ENCODE data around the gene SOX6.

The SOX6 gene

GRCh38 chr11:16297332-16297731, 59.0 kb downstream of the SOX6 start:
- Histone ChIP-seq H3K36me3 (replicated peaks in 1 of 2; ENCODE audit: control insufficient read depth in 2 of 2, insufficient read depth in 2 of 2, low read length in 2 of 2) (no peaks in the 10 kb centered on the region), H3K9ac (ENCODE audit: low read depth, low read length, poor library complexity) (no peak overlapping the region), H3K14ac (ENCODE audit: low read length) (no peak overlapping the region), H3K4ac (ENCODE audit: low read length) (no peak overlapping the region), H2BK15ac (ENCODE audit: low read length) (no peak overlapping the region), H4K91ac (ENCODE audit: low read depth, low read length, poor library complexity) (no peak overlapping the region), H3K4me1 (ENCODE audit: control insufficient read depth in 2 of 2, insufficient read depth in 1 of 2, low read depth in 1 of 2, low read length in 2 of 2) (peaks cover 5 to 8% of the 10 kb centered on the region in 2 donors), H2AFZ (ENCODE audit: low read length) (no peak overlapping the region), H3K27ac (replicated peaks; ENCODE audit: low read length) (no peak overlapping the region), H3K79me1 (ENCODE audit: low read depth, low read length) (no peaks in the 10 kb centered on the region), H3K27me3 (ENCODE audit: control insufficient read depth in 3 of 3, insufficient read depth in 3 of 3, low read depth in 1 of 3, low read length in 3 of 3) (no peaks in the 10 kb centered on the region), H2BK5ac (ENCODE audit: low read length) (no peak overlapping the region), H2BK12ac (ENCODE audit: low read length) (no peak overlapping the region), H3K9me3 (replicated peaks in 1 of 2; ENCODE audit: control insufficient read depth in 2 of 2, insufficient read depth in 1 of 2, low read depth in 1 of 2, low read length in 2 of 2) (no peaks in the 10 kb centered on the region), H3K4me3 (ENCODE audit: low read length in 2 of 2) (no peak overlapping the region), H4K8ac (ENCODE audit: low read depth, low read length) (no peak overlapping the region), H2BK120ac (ENCODE audit: low read depth, low read length) (no peak overlapping the region), H3K4me2 (ENCODE audit: insufficient read depth, low read length, poor library complexity, severe bottlenecking) (no peak overlapping the region), H2AK5ac (ENCODE audit: low read depth, low read length) (no peak overlapping the region), H3K18ac (ENCODE audit: low read length) (no peak overlapping the region), H3K23ac (ENCODE audit: low read depth, low read length, poor library complexity) (no peak overlapping the region)
- WGBS, 2 donors (ENCODE audit: extremely low coverage in 2 of 2, insufficient read length in 2 of 2, insufficient replicate concordance in 1 of 2): no CpG with 5 or more reads among the region's 3 CpGs
- DNase-seq (ENCODE audit: low spot score): no peak

- H2BK12ac ChIP-seq (ENCODE audit: low read length): no peak overlapping the region
- no peak overlapping the region for H3K4ac ChIP-seq (ENCODE audit: low read length)
- H3K4me3 ChIP-seq (ENCODE audit: low read length in 2 of 2): no peak overlapping the region
- no peak overlapping the region for H4K8ac ChIP-seq (ENCODE audit: low read depth, low read length)
- H3K23ac ChIP-seq (ENCODE audit: low read depth, low read length, poor library complexity): no peak overlapping the region
- H2BK15ac ChIP-seq (ENCODE audit: low read length): no peak overlapping the region
- peaks cover 5 to 8% of the 10 kb centered on the region in 2 donors for H3K4me1 ChIP-seq (ENCODE audit: control insufficient read depth in 2 of 2, insufficient read depth in 1 of 2, low read depth in 1 of 2, low read length in 2 of 2)
- H2BK120ac ChIP-seq (ENCODE audit: low read depth, low read length): no peak overlapping the region
- no peak overlapping the region for H3K9ac ChIP-seq (ENCODE audit: low read depth, low read length, poor library complexity)
- H3K4me2 ChIP-seq (ENCODE audit: insufficient read depth, low read length, poor library complexity, severe bottlenecking): no peak overlapping the region
- no peak overlapping the region for H3K14ac ChIP-seq (ENCODE audit: low read length)
- no peaks in the 10 kb centered on the region for H3K79me1 ChIP-seq (ENCODE audit: low read depth, low read length)
- H2BK5ac ChIP-seq (ENCODE audit: low read length): no peak overlapping the region
- no peaks in the 10 kb centered on the region for H3K9me3 ChIP-seq (replicated peaks in 1 of 2; ENCODE audit: control insufficient read depth in 2 of 2, insufficient read depth in 1 of 2, low read depth in 1 of 2, low read length in 2 of 2)
- no peaks in the 10 kb centered on the region for H3K36me3 ChIP-seq (replicated peaks in 1 of 2; ENCODE audit: control insufficient read depth in 2 of 2, insufficient read depth in 2 of 2, low read length in 2 of 2)
- DNase-seq (ENCODE audit: low spot score): no peak
- H2AK5ac ChIP-seq (ENCODE audit: low read depth, low read length): no peak overlapping the region
- no peak overlapping the region for H4K91ac ChIP-seq (ENCODE audit: low read depth, low read length, poor library complexity)
- WGBS, 2 donors (ENCODE audit: extremely low coverage in 2 of 2, insufficient read length in 2 of 2, insufficient replicate concordance in 1 of 2): no CpG with 5 or more reads among the region's 2 CpGs
- no peak overlapping the region for H3K18ac ChIP-seq (ENCODE audit: low read length)
- H3K27ac ChIP-seq (replicated peaks; ENCODE audit: low read length): no peak overlapping the region
- no peaks in the 10 kb centered on the region for H3K27me3 ChIP-seq (ENCODE audit: control insufficient read depth in 3 of 3, insufficient read depth in 3 of 3, low read depth in 1 of 3, low read length in 3 of 3)
- no peak overlapping the region for H2AFZ ChIP-seq (ENCODE audit: low read length)
These were observed 60.1 kb downstream of the SOX6 start for GRCh38 chr11:16296273-16296672.

GRCh38 chr11:16295592-16295991, 60.8 kb downstream of the SOX6 start:
- Histone ChIP-seq H2BK120ac (ENCODE audit: low read depth, low read length) (no peak overlapping the region), H3K27ac (replicated peaks; ENCODE audit: low read length) (peak overlapping the region; percentile 14), H3K4me1 (ENCODE audit: control insufficient read depth in 2 of 2, insufficient read depth in 1 of 2, low read depth in 1 of 2, low read length in 2 of 2) (peaks cover 5 to 8% of the 10 kb centered on the region in 2 donors), H3K4ac (ENCODE audit: low read length) (no peak overlapping the region), H3K18ac (ENCODE audit: low read length) (no peak overlapping the region), H2BK15ac (ENCODE audit: low read length) (no peak overlapping the region), H3K4me3 (ENCODE audit: low read length in 2 of 2) (no peak overlapping the region), H3K9ac (ENCODE audit: low read depth, low read length, poor library complexity) (no peak overlapping the region), H2BK5ac (ENCODE audit: low read length) (no peak overlapping the region), H3K36me3 (replicated peaks in 1 of 2; ENCODE audit: control insufficient read depth in 2 of 2, insufficient read depth in 2 of 2, low read length in 2 of 2) (no peaks in the 10 kb centered on the region), H4K91ac (ENCODE audit: low read depth, low read length, poor library complexity) (no peak overlapping the region), H2BK12ac (ENCODE audit: low read length) (no peak overlapping the region), H3K4me2 (ENCODE audit: insufficient read depth, low read length, poor library complexity, severe bottlenecking) (no peak overlapping the region), H3K14ac (ENCODE audit: low read length) (no peak overlapping the region), H3K27me3 (ENCODE audit: control insufficient read depth in 3 of 3, insufficient read depth in 3 of 3, low read depth in 1 of 3, low read length in 3 of 3) (no peaks in the 10 kb centered on the region), H2AK5ac (ENCODE audit: low read depth, low read length) (no peak overlapping the region), H3K9me3 (replicated peaks in 1 of 2; ENCODE audit: control insufficient read depth in 2 of 2, insufficient read depth in 1 of 2, low read depth in 1 of 2, low read length in 2 of 2) (no peaks in the 10 kb centered on the region), H2AFZ (ENCODE audit: low read length) (no peak overlapping the region), H3K23ac (ENCODE audit: low read depth, low read length, poor library complexity) (no peak overlapping the region), H3K79me1 (ENCODE audit: low read depth, low read length) (no peaks in the 10 kb centered on the region), H4K8ac (ENCODE audit: low read depth, low read length) (no peak overlapping the region)
- DNase-seq (ENCODE audit: low spot score): no peak
- no CpG with 5 or more reads among the region's 1 CpG for WGBS, 2 donors (ENCODE audit: extremely low coverage in 2 of 2, insufficient read length in 2 of 2, insufficient replicate concordance in 1 of 2)

GRCh38 chr11:16293204-16293681, 63.1 kb downstream of the SOX6 start:
- DNase-seq (ENCODE audit: low spot score): no peak

More at GRCh38 chr11:16293204-16293681, 63.1 kb downstream of the SOX6 start:
- Histone ChIP-seq H3K18ac (ENCODE audit: low read length) (no peak overlapping the region), H3K27ac (replicated peaks; ENCODE audit: low read length) (no peak overlapping the region), H3K4ac (ENCODE audit: low read length) (no peak overlapping the region), H3K14ac (ENCODE audit: low read length) (no peak overlapping the region), H3K23ac (ENCODE audit: low read depth, low read length, poor library complexity) (no peak overlapping the region), H3K4me2 (ENCODE audit: insufficient read depth, low read length, poor library complexity, severe bottlenecking) (no peak overlapping the region), H4K8ac (ENCODE audit: low read depth, low read length) (no peak overlapping the region), H2AFZ (ENCODE audit: low read length) (no peak overlapping the region), H3K9me3 (replicated peaks in 1 of 2; ENCODE audit: control insufficient read depth in 2 of 2, insufficient read depth in 1 of 2, low read depth in 1 of 2, low read length in 2 of 2) (no peaks in the 10 kb centered on the region), H3K27me3 (ENCODE audit: control insufficient read depth in 3 of 3, insufficient read depth in 3 of 3, low read depth in 1 of 3, low read length in 3 of 3) (no peaks in the 10 kb centered on the region), H3K36me3 (replicated peaks in 1 of 2; ENCODE audit: control insufficient read depth in 2 of 2, insufficient read depth in 2 of 2, low read length in 2 of 2) (no peaks in the 10 kb centered on the region), H2BK12ac (ENCODE audit: low read length) (no peak overlapping the region), H3K4me3 (ENCODE audit: low read length in 2 of 2) (no peak overlapping the region), H3K4me1 (ENCODE audit: control insufficient read depth in 2 of 2, insufficient read depth in 1 of 2, low read depth in 1 of 2, low read length in 2 of 2) (peaks cover 1 to 8% of the 10 kb centered on the region in 2 donors), H3K9ac (ENCODE audit: low read depth, low read length, poor library complexity) (no peak overlapping the region), H3K79me1 (ENCODE audit: low read depth, low read length) (no peaks in the 10 kb centered on the region), H2BK15ac (ENCODE audit: low read length) (no peak overlapping the region), H4K91ac (ENCODE audit: low read depth, low read length, poor library complexity) (no peak overlapping the region), H2AK5ac (ENCODE audit: low read depth, low read length) (no peak overlapping the region), H2BK120ac (ENCODE audit: low read depth, low read length) (no peak overlapping the region), H2BK5ac (ENCODE audit: low read length) (no peak overlapping the region)
- no CpG with 5 or more reads among the region's 2 CpGs for WGBS, 2 donors (ENCODE audit: extremely low coverage in 2 of 2, insufficient read length in 2 of 2, insufficient replicate concordance in 1 of 2)

Data from neuronal stem cell (in vitro differentiated cells).